ENCODE data around the gene TRIM63.

DNA sequence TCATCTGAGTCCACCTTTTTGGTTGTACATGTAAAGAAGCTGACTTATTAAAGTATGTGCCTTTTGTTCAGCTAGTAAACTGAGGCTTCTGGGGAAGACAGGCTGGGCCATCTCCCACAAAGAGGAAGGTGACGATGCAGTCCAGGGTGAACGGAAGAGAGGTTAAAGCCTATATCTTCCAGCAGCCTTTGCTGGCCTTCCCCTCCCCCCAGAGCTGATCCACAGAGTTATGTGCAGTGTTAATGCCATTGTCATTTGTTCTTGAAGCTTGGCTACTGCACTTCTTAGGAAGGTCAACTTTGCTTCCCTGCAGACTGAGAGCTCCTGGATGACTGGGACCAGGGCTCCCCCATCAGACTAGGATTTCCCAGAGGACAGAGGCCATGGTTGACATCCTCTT is 23.7 kb downstream of the TRIM63 start:
- TF ChIP-seq, protein P1, sequence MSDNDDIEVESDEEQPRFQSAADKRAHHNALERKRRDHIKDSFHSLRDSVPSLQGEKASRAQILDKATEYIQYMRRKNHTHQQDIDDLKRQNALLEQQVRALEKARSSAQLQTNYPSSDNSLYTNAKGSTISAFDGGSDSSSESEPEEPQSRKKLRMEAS (IDR thresholded peaks at IDR 0.05), result no peak
- no peak for TF ChIP-seq TEAD4 (IDR thresholded peaks at IDR 0.05)
- TF ChIP-seq EGR1 (IDR thresholded peaks at IDR 0.05), result no peak
- TF ChIP-seq EP300 (IDR thresholded peaks at IDR 0.05; ENCODE audit: borderline replicate concordance), result no peak
- TF ChIP-seq, protein P2, sequence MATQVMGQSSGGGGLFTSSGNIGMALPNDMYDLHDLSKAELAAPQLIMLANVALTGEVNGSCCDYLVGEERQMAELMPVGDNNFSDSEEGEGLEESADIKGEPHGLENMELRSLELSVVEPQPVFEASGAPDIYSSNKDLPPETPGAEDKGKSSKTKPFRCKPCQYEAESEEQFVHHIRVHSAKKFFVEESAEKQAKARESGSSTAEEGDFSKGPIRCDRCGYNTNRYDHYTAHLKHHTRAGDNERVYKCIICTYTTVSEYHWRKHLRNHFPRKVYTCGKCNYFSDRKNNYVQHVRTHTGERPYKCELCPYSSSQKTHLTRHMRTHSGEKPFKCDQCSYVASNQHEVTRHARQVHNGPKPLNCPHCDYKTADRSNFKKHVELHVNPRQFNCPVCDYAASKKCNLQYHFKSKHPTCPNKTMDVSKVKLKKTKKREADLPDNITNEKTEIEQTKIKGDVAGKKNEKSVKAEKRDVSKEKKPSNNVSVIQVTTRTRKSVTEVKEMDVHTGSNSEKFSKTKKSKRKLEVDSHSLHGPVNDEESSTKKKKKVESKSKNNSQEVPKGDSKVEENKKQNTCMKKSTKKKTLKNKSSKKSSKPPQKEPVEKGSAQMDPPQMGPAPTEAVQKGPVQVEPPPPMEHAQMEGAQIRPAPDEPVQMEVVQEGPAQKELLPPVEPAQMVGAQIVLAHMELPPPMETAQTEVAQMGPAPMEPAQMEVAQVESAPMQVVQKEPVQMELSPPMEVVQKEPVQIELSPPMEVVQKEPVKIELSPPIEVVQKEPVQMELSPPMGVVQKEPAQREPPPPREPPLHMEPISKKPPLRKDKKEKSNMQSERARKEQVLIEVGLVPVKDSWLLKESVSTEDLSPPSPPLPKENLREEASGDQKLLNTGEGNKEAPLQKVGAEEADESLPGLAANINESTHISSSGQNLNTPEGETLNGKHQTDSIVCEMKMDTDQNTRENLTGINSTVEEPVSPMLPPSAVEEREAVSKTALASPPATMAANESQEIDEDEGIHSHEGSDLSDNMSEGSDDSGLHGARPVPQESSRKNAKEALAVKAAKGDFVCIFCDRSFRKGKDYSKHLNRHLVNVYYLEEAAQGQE (IDR thresholded peaks at IDR 0.05; ENCODE audit: low read depth), result no peak
